Hematopoietic multipotent progenitor cell treated with erythropoietin and hydrocortisone succinate and interleukin-3 and kit ligand, for 4 days (in vitro differentiated cells): ENCODE measurements around the gene LRRC49.
"Not testable (repeated sequence)": the region's sequence is repeated elsewhere in the genome, so short reads cannot be mapped to it uniquely, and the experiment has no call there.

ENCODE experiments used
- DNase-seq: peaks from one replicate; pipeline ENCODE4 v3.0.0-alpha.2; 2015

Gene LRRC49, protein sequence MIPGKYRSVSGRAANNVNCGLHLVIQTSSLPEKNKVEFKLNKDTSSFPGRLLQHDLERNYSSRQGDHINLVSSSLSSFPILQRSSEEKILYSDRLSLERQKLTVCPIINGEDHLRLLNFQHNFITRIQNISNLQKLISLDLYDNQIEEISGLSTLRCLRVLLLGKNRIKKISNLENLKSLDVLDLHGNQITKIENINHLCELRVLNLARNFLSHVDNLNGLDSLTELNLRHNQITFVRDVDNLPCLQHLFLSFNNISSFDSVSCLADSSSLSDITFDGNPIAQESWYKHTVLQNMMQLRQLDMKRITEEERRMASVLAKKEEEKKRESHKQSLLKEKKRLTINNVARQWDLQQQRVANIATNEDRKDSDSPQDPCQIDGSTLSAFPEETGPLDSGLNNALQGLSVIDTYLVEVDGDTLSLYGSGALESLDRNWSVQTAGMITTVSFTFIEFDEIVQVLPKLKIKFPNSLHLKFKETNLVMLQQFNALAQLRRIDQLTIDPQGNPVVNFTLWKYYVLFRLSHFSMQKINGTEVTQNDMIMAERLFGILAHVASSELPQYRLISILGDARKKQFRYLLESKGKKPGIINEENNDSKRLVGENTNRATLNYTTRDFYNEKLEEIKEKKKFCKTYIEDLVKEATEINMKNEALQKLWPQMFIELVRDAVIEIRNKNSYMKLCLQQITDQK

DNA sequence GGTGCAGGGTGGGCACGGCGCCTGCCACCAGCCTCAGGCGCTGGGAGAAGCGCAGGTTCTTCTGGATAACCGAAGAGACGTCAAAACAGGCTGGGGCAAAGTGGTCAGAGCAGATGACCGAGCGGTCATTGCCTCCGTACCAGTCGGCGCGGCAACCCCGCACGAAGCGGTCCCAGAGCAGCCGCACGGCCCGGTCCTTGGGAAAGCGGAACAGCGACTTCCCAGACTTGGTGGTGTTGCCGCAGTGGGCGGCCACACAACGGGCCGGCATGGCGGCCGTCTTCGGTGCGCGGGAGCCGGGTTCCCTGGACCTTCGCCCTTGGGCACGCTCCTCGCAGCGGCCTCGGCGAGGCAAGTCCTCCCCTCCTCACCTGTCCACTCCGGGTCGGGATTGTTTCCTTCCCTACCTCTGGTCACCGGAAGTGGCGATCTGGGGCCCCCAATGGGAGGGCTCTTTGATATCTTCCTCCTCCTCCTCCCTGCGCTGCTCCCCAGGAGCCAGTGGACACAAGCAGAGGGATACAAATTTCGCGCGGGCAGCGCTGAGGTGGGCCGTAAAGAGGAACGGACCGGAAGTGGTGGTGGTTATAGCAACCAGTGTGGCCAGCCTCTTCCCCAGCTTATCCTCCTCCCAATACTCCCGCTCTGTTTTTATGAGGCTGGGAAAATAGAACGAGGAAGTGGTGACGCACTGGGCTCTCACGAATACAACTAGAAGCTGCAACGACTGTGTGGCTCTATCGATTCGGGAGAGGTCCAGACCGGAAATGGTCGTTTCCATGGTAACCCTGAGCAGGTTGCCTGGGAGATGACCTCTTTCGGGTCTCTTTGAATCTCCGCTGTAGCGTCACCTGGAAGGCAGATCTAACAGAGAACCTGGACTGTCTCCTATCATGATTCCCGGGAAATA lies at the start of gene LRRC49, which contains the start of gene THAP10:
TSS of gene LRRC49 (plus strand) at position 825 of the 910 bp plus-strand sequence. CDS start at position 894, 69 bp downstream.
TSS of gene THAP10 (minus strand) at position 432 of the 910 bp plus-strand sequence. CDS start at position 271, 161 bp downstream.
- DNase-seq: peak; percentile 95

DNA sequence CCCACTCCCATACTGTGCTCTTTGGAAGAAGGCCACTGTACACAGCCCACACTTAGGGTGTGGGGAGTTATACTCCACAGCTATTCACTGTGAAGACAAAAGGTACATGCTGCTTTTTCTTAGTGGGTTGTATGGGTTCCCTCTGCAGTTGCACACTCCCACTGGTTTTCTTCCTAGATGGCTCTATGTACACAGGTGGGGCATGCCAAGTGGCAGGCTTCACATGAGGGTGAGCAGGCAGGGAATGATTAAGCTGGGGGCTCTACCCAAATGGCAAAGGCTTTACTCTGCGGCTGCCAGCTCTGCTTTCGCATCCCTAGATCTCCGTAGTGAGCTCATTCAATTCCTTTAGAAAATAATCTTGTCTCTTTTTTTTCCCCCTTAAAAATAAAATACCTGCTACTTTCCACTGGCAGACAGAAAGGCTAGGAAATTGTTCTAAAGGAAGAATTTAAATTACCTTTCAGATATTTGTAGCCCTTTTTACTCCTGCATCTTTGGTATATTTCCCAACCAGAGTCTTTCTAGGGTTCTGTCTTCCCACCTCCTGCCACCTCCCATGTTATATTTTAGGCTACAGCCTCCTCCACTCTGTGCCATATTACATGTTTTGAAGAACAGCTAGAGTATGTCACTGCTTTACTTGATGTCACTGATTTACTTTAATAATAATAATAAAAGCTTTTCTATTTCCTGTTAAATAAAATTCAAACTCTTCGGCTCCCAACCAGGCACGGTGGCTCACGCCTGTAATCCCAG lies 46.8 kb upstream of the LRRC49 start:
- DNase-seq: no peak

DNA sequence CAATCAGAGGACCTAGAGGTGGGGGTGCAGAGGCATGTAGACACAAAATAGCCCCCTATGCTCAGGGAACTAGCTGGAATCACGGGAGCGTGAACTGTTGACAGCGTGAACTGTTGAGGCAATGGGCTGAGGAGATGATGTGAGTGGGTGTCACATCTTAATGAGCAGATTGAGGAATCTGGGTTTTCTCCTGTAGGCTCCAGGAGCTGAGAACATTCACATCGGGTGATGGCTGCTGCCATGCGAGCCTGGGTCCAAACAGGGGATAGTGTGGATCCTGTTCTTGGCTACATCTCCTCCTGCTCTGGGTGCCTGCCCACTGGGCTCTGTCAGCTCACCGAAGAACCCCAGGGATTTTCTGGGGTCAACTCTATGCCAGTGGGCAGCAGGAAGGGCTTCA lies 40.7 kb upstream of the LRRC49 start:
- no peak for DNase-seq

DNA sequence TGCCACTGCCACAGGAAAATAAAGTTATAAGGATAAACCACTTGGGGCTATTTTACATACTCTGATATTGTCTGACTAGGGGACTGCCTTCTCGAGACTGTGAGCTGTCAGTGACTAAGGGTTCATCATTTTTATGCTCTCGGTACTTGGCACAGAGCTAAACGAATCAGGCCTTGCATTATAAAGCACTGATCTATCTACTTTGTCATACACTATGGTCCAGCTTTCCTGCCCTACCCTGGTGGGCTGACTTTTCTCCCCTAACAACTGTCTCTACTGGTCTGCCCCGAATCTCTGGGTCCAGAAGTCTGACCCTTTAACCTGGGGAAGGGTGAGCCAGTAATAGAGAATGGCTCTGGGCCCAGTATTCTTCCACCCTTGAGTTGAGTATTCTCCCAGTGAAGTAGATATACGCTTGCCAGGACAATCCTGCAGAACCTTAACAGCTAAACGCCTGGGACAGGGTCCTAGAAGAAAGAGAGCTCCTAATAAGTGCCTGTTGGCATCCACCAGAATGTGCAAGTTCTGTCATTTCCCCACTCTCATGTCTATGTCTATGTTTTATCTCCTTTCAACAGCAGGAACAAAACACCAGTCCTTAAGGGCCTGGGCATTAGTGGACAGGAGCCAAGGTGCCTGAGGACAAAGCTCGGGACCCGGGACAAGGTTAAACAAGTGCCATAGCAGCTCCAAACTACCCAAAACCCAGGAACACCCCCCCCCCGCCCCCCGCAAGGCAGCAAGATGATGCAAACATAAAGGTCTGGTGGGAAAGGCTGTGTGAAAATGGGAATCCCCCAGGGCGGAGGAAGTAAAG lies 39.9 kb upstream of the LRRC49 start:
- no peak for DNase-seq

DNA sequence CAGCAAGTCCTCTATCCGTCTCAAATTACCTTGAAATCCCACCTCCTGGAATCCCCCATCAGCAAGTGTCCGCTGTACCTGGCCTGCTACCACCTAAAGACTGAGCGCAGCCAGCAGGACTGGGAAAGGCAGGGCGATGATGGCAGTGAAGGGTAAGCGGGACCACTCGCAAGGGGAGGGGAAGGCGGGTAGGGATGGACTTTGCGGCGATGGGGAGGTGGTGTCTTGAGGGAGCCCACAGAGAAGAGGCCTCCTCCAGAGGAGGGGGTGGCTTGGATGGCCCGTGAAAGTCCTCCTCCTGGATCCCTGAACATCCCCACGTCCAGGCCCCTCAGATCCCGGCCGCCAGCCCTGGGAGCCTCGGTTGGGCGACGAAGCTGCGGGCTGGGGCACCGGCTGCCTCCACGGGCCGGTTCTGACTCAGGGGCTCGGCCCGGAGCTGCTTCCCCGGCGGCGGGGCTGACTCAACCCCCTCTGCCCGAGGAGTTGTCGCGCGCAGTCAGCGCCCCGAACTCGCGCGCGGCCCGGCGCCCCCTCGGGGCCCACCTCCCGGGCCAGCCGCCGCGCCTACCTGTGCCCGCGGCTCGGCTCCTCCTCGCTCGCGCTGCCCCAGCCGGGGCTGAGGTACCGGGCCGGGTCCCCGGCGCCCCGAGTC lies 39.2 kb upstream of the LRRC49 start:
- no peak for DNase-seq

DNA sequence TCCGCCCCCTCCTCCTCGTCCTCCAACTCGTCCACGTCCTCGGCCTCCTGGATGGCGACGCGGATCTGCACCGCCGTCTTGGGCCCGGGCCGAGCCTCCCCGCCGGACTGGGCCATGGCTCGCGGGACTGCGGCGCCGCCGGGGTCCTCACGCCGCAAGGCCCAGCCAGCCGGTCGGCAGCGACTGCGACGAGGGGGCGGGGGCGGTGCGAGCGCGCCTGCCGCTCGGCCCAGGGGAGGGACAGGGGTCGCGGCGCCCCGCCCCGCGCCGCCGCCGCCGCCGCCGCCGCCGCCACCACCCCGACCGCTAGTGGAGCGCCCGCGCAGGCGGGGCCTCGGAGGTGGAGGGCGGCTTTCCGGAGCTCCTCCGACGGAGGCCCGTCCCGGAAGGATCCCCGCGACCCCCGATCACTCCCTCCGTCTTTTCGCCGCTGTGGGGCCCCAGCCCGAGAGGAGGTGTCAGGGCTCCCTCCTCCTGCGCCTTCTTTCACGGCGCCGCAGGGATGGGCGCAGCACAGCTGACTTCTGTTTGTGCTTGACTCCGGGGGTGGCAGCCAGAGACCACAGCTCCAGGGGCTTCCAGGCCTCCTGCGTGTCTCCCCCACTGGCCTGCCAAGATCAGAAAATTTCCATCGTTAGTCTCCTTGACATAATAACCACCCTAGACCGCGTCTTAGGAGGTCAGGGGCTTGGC lies 38.5 kb upstream of the LRRC49 start, which contains the start of gene LARP6:
TSS of gene LARP6 (minus strand) at position 185 of the 693 bp plus-strand sequence. CDS start at position 116, 69 bp downstream.
- peak; percentile 26 for DNase-seq

DNA sequence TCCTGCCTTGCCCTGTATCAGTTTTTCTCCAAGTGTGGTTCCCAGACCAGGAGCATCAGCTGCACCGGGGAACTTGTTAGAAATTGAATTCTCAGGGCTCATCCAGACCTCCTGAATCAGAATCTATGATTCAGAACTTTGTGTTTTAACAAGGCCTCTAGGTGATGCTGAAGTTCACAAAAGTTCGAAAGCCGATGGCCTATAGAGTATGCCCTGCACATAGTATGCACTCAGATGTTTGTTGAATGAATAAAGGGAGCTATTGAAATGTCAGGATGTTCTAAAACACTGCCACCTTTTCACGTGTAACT lies 38.0 kb upstream of the LRRC49 start:
- DNase-seq: no peak

DNA sequence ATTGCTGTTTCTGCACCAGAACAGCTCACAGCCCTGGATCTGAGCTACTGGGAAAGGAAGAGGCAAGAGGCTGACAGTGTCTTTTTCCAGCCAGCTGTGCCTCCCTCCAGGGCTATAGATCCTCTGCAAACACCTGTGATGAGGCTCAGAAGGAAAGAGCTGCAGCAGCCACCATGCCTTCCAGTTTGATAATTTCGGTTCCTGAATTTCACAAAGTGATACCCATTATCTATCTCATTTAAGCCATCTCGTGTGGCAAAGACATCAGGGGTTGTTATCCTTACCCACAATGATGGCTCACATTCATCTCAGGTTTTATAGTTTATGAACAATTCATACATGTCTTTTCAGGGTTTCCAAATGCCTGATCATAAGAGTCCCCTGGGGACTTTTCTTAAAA lies 36.9 kb upstream of the LRRC49 start:
- no peak for DNase-seq

DNA sequence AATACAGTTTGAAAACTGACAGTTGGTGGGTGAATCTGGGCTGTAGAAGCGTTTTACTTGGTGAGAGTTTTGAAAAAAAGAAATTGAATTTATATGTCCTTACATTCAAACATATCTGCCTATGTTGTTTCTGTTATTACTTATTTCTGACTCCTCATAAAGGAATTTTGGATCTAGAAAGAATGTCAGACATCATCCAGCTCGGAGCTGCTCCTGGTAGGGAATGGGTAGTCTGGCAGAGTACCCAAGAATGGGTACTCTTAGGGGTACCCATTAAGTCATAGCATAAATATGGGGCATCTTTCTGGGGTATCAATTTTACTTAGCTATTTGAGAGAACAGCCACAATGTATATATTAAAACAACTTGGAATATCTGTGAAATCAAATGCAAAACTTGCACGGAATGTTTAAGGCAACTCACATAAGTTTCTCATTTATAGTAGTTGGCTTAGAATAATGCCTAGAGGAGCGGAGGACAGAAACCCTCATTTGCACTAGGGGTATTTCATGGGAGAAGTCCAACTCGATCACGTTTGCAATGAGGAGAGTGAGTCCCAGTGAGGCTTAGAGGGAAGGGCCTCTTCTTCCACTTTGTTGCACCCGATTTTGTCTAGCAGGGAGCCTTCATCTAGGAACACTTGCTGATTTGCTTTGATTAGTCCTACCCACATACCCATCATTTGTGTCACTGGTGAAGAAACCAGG lies 36.3 kb upstream of the LRRC49 start:
- no peak for DNase-seq

DNA sequence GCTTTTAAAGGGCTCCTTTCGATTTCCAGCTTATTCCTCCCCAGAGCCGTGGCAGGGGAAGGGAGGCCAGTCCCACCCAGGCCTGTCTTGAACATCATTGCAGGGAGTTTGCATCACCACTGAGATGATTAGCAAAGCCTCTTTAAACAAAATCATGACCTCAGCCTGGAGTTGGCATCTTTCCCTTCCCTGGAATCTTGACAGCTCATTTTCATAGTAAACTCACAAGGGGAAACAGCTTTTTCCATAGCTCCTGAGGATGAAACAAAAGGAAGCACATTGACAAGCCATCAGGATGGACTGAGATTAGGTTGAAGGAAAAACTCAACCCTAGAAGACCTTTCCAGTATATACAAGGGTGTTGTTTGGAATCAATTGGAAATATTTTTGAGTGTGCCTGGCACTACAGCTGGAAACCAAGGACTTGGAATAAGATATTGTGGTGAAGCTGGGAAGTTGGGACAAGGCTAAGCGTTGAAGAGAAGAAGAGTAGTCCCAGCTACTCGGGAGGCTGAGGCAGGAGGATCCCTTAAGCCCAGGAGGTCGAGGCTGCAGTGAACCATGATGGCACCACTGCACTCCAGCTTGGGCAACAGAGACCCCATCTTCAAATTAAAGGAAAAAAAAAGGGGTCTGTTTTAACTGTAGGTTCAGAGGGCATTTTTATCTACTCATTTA lies 35.6 kb upstream of the LRRC49 start:
- DNase-seq: no peak

DNA sequence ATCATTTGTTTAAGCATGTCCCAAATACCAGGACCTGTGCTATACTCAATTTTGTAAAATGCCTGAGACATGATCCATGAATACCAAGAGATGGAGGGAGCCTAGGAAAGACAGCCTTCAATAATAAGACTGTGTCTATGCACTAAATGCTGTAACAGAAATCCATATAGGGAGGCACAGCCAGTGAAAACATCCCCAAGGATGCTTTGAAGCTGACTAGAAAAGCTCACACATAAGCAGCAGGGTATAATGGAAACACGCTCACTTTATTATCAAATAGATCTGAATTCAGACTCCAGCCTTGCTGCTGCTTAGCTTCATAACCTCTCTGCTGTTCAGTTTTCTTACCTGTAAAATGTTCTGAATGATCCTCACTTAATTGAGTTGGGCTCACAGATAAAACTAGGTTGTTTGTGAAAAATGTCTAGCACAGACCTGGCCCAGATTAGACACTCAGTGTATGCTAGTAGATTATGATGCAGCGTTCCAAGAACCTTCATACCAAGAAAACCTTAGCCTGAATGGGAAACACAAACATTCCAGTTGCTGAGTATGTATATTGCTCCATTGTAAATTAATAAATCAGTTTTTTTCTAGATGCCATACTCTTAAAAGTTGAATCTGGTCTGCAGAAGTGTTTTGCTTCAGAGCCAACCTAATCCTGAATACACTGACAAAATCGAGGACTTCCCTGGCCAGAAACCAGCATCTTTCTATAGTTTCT lies 34.9 kb upstream of the LRRC49 start:
- DNase-seq: no peak

DNA sequence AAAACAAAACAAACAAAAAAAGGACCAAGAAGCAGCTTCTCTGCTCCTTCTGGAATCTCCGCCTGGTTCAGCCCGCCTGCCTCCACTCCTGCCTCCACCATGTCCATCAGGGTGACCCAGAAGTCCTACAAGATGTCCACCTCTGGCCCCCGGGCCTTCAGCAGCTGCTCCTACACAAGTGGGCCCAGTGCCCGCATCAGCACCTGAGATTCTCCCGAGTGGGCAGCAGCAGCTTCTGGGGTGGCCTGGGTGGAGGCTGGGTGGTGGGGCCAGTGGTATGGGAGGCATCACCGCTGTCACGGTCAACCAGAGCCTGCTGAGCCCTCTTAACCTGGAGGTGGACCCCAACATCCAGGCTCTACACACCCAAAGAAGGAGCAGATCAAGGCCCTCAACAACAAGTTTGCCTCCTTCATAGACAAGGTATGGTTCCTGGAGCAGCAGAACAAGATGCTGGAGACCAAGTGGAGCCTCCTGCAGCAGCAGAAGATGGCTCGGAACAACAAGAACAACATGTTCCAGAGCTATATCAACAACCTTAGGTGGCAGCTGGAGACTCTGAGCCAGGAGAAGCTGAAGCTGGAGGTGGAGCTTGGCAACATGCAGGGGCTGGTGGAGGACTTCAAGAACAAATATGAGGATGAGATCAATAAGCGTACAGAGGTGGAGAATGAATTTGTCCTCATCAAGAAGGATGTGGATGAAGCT lies 33.9 kb upstream of the LRRC49 start:
- DNase-seq: not testable (repeated sequence)

DNA sequence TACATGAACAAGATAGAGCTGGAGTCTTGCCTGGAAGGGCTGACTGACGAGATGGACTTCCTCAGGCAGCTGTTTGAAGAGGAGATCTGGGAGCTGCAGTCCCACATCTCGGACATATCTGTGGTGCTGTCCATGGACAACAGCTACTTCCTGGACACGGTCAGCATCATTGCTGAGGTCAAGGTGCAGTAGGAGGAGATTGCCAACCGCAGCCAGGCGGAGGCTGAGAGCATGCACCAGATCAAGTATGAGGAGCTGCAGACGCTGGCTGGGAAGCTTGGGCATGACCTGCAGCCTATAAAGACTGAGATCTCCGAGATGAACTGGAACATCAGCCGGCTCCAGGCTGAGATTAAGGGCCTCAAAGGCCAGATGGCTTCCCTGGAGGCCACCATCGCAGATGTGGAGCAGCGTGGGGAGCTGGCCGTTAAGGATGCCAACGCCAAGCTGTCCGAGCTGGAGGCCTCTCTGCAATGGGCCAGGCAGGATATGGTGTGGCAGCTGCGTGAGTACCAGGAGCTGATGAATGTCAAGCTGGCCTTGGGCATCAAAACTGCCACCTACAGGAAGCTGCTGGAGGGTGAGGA lies 33.2 kb upstream of the LRRC49 start:
- DNase-seq: no peak

DNA sequence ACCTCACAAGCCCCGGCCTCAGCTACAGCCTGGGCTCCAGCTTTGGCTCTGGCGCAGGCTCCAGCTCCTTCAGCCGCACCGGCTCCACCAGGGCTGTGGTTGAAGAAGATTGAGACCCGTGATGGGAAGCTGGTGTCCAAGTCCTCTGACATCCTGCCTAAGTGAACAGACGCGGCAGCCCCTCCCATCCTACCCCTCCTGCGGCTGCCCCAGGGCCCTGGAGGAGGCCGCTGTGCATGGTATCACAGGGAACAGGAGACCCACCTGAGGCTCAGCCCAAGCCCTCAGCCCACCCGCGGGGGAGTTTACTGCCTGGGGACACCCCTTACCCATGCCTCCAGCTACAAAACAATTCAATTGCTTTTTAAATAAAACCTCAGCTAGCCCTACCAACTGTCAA lies 32.6 kb upstream of the LRRC49 start:
- no peak for DNase-seq

DNA sequence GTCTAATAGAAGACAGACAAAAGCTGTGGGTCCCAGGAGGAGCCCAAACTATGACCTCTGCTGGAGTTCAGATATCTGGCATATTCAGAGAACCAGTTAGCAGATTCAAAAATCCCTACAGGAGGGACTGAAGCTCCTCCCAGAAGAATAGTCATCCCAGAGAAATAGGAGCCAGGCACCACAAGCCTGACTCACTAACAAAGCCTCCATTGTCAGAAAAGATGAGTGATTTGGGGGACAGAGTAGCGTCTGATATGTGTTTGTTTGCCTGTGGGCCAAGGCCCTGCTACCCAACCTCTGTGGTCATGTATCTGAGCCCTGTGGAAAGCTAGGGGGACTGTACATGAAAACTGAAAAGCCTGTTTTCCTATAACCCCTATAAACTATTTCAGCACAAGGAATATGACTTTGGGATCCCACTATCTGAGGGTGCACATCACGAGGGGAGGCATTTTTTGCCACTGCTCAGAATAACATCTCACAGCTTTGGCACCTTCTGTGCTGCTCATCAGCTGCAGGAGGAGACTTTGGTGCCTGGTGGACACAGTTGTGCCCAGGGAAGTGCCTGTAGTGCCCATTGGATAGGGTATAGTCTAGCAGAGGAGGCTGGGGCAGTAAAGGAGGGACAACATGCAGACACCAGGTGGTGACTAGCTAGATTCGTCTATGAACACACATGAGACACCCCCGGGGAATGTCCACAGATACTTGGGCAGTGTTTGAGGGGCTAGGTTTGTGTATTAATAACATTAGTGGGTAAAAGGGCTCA lies 29.0 kb upstream of the LRRC49 start:
- no peak for DNase-seq

DNA sequence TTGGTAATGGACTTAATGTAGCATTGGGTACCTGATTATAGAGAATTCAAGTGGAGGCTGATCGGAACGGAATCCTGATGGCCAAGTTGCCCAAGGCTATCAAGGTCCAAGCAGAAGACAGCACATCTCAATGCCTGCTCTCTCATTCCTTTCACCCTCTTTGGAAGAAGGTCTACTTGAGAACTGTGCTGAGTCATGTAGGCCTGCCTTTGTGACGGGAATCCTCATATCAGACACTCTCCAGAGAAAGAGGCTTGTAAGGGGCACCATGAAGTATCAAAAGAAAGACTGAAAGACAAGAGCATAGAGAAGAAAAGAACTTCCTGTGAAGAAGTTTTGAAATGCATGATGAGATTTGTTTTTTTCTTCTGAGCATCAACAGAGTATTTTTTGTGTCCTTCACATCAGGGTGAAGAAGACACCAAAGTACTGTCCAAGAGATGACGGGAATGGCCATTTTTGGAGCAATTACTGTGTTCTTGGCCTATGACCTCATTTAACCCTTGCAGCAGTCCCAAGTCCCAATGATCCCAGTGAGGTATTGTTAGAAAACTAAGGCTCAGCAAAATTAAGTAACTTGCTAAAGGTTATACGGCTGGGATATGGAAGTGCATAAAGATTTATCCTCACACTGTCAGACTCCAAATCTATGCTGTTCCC lies 25.5 kb upstream of the LRRC49 start:
- DNase-seq: no peak
